ENCODE measurements around the gene TSC1. TPM values are rescaled to one million over a fixed set of nuclear protein-coding genes. Genes with fewer than 3 reads are reported as not detected.

Gene TSC1
- total and polyA plus RNA-seq, 7 experiments from 2014 or later, result 9.9 to 98.3 (median 52.0) TPM

- no peak overlapping the region for H3K4me3 Mint-ChIP-seq
- ChIA-PET POLR2A (no interaction called here), CTCF (no interaction called here)
- no peaks in the 10 kb centered on the region for H3K9me3 Mint-ChIP-seq
- Histone ChIP-seq H3K27me3 (ENCODE audit: control insufficient read depth in 2 of 2, insufficient read depth in 2 of 2, low read length in 2 of 2) (no peaks in the 10 kb centered on the region), H3K27ac (ENCODE audit: low read depth, low read length) (no peak overlapping the region), H3K4me3 (ENCODE audit: low read length) (no peak overlapping the region), H3K9me3 (ENCODE audit: control insufficient read depth in 2 of 3, low read length in 3 of 3) (no peaks in the 10 kb centered on the region), H3K4me1 (ENCODE audit: control insufficient read depth in 2 of 2, insufficient read depth in 2 of 2, low read length in 2 of 2) (no peaks in the 10 kb centered on the region), H3K36me3 (ENCODE audit: control insufficient read depth in 2 of 3, insufficient read depth in 3 of 3, low read length in 3 of 3) (no peaks in the 10 kb centered on the region)
- intact Hi-C loops (cut with micrococcal nuclease), result no loop called here
- no peaks in the 10 kb centered on the region for H3K36me3 Mint-ChIP-seq
- DNase-seq (no peak), ATAC-seq (no peak)
- peaks cover 0 to 11% (median 0%) of the 10 kb centered on the region in 5 donors for H3K27me3 Mint-ChIP-seq
- peaks cover 0 to 2% (median 0%) of the 10 kb centered on the region in 7 donors for H3K4me1 Mint-ChIP-seq
- H3K27ac Mint-ChIP-seq, result no peak overlapping the region
These were observed 77.5 kb downstream of the TSC1 start for GRCh38 chr9:132866898-132867297.

DNA sequence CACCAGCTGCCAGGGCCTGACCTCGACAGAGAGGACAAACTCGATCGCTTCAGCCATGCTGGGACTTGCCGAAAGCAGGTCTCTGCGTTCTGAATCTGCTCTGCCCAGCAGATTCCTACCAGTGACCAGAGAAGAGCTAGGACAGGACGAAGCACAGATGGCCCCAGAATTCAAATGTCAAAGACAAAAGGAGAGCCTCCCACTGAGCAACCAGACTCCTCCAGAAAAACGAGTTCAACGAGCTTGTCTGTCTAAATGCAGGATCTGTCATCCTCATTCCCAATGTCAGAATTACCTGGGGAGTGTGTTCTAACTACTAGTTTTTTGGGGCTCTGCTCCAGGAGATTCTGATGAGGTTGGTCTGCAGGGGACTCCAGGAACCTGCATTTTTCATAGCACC is 79.7 kb downstream of the TSC1 start:
- Mint-ChIP-seq H3K36me3 (no peaks in the 10 kb centered on the region), H3K4me1 (peaks cover 0 to 2% (median 0%) of the 10 kb centered on the region in 7 donors), H3K27me3 (peaks cover 0 to 7% (median 0%) of the 10 kb centered on the region in 5 donors), H3K4me3 (no peak overlapping the region), H3K9me3 (no peaks in the 10 kb centered on the region), H3K27ac (no peak overlapping the region)
- intact Hi-C loops (cut with micrococcal nuclease), result no loop called here
- DNase-seq, result no peak
- Histone ChIP-seq H3K36me3 (ENCODE audit: control insufficient read depth in 2 of 3, insufficient read depth in 3 of 3, low read length in 3 of 3) (no peaks in the 10 kb centered on the region), H3K4me1 (ENCODE audit: control insufficient read depth in 2 of 2, insufficient read depth in 2 of 2, low read length in 2 of 2) (no peaks in the 10 kb centered on the region), H3K9me3 (ENCODE audit: control insufficient read depth in 2 of 3, low read length in 3 of 3) (no peaks in the 10 kb centered on the region), H3K27me3 (ENCODE audit: control insufficient read depth in 2 of 2, insufficient read depth in 2 of 2, low read length in 2 of 2) (no peaks in the 10 kb centered on the region), H3K4me3 (ENCODE audit: low read length) (no peak overlapping the region), H3K27ac (ENCODE audit: low read depth, low read length) (no peak overlapping the region)
- CTCF ChIA-PET, result no interaction called here
- POLR2A ChIA-PET, result no interaction called here
- no peak for ATAC-seq

DNA sequence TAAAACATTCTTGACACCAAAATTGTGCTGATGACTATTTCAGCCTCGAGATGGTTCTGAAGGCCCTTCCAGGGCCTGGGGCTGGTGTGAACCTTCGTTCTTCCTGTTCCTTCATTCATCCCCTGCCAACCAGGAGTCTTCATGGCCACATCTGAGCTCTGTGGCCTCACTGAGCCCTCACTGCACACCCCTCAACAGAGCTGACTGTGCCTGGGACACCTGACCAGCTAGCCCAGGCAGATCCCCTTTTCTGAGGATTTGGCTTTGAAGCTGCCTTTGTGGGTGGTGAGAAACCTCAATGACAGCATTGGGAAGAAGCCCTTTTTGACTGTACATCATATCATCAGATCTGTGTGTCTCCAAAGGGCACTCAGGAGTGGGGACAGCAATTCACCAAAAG is 80.1 kb downstream of the TSC1 start:
- Mint-ChIP-seq H3K4me3 (no peak overlapping the region), H3K27ac (no peak overlapping the region), H3K27me3 (peaks cover 0 to 11% (median 2%) of the 10 kb centered on the region in 5 donors), H3K9me3 (no peaks in the 10 kb centered on the region), H3K36me3 (no peaks in the 10 kb centered on the region), H3K4me1 (peaks cover 0 to 2% (median 0%) of the 10 kb centered on the region in 7 donors)
- ATAC-seq (no peak), DNase-seq (no peak)
- intact Hi-C loops (cut with micrococcal nuclease), result no loop called here
- Histone ChIP-seq H3K4me1 (ENCODE audit: control insufficient read depth in 2 of 2, insufficient read depth in 2 of 2, low read length in 2 of 2) (no peaks in the 10 kb centered on the region), H3K4me3 (ENCODE audit: low read length) (no peak overlapping the region), H3K27me3 (ENCODE audit: control insufficient read depth in 2 of 2, insufficient read depth in 2 of 2, low read length in 2 of 2) (no peaks in the 10 kb centered on the region), H3K36me3 (ENCODE audit: control insufficient read depth in 2 of 3, insufficient read depth in 3 of 3, low read length in 3 of 3) (no peaks in the 10 kb centered on the region), H3K9me3 (ENCODE audit: control insufficient read depth in 2 of 3, low read length in 3 of 3) (no peaks in the 10 kb centered on the region), H3K27ac (ENCODE audit: low read depth, low read length) (no peak overlapping the region)
- ChIA-PET POLR2A (no interaction called here), CTCF (interaction anchor here (0.6 kb wide), 1 partner anchor 211 kb away, joined by 3 read pairs; no protein-coding TSS in a partner anchor)

DNA sequence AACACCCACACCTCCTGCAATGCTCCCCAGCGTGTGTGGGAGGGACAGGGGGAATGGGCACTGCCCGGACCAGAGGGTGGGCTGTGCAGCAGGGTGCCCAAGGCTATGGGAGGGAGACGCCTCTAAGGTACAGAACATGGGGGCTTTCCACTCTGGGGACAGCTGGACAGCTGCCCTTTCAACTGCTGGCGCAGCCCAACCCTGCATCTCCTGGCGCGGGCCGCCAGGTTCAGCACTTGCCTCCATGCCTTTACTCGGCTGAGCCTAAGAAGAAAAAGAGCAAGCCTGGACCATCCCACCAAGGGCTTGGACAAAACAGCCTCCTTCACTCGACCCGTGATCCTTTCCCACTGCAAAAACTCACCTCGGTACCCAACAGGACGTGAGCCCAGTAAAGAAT is 81.3 kb downstream of the TSC1 start:
- no peaks in the 10 kb centered on the region for H3K36me3 ChIP-seq (ENCODE audit: control insufficient read depth in 2 of 3, insufficient read depth in 3 of 3, low read length in 3 of 3)
- CTCF ChIA-PET, result no interaction called here
- no peak overlapping the region for H3K27ac ChIP-seq (ENCODE audit: low read depth, low read length)
- no peaks in the 10 kb centered on the region for H3K9me3 ChIP-seq (ENCODE audit: control insufficient read depth in 2 of 3, low read length in 3 of 3)
- H3K27me3 Mint-ChIP-seq, result peaks cover 0 to 14% (median 2%) of the 10 kb centered on the region in 5 donors
- intact Hi-C loops (cut with micrococcal nuclease), result no loop called here
- no peaks in the 10 kb centered on the region for H3K36me3 Mint-ChIP-seq
- no peak overlapping the region for H3K4me3 Mint-ChIP-seq
- ATAC-seq, result no peak
- no peaks in the 10 kb centered on the region for H3K9me3 Mint-ChIP-seq
- no peaks in the 10 kb centered on the region for H3K4me1 ChIP-seq (ENCODE audit: control insufficient read depth in 2 of 2, insufficient read depth in 2 of 2, low read length in 2 of 2)
- POLR2A ChIA-PET, result no interaction called here
- no peak overlapping the region for H3K27ac Mint-ChIP-seq
- H3K4me1 Mint-ChIP-seq, result peaks cover 0 to 2% (median 0%) of the 10 kb centered on the region in 7 donors
- no peak overlapping the region for H3K4me3 ChIP-seq (ENCODE audit: low read length)
- DNase-seq, result no peak
- no peaks in the 10 kb centered on the region for H3K27me3 ChIP-seq (ENCODE audit: control insufficient read depth in 2 of 2, insufficient read depth in 2 of 2, low read length in 2 of 2)

DNA sequence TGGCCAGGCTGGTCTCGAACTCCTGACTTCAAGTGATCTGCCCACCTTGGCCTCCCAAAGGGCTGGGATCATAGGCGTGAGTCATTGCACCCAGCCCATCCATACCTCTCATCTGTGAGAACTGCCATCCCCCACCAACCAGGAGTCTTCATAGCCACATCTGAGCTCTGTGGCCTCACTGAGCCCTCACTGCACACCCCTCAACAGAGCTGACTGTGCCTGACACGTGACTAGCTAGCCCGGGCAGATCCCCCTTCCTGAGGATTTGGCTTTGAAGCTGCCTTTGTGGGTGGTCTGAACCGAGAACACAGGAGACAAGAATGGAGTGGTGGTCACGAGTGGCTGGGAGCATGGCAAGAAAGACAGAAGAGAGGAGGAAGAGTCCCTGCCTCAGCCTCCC is 81.9 kb downstream of the TSC1 start:
- no peaks in the 10 kb centered on the region for H3K9me3 Mint-ChIP-seq

GRCh38 chr9:132861666-132862065 is 82.8 kb downstream of the TSC1 start:
- H3K4me1 ChIP-seq (ENCODE audit: control insufficient read depth in 2 of 2, insufficient read depth in 2 of 2, low read length in 2 of 2), result no peaks in the 10 kb centered on the region
- DNase-seq (no peak), ATAC-seq (no peak)
- H3K36me3 ChIP-seq (ENCODE audit: control insufficient read depth in 2 of 3, insufficient read depth in 3 of 3, low read length in 3 of 3), result no peaks in the 10 kb centered on the region
- ChIA-PET POLR2A (no interaction called here), CTCF (no interaction called here)
- H3K27me3 Mint-ChIP-seq, result peaks cover 0 to 14% (median 2%) of the 10 kb centered on the region in 5 donors
- H3K4me3 Mint-ChIP-seq, result no peak overlapping the region
- intact Hi-C loops (cut with micrococcal nuclease), result no loop called here
- no peaks in the 10 kb centered on the region for H3K36me3 Mint-ChIP-seq
- H3K4me3 ChIP-seq (ENCODE audit: low read length), result no peak overlapping the region
- peaks cover 0 to 2% (median 0%) of the 10 kb centered on the region in 7 donors for H3K4me1 Mint-ChIP-seq
- no peak overlapping the region for H3K27ac Mint-ChIP-seq
- no peaks in the 10 kb centered on the region for H3K9me3 ChIP-seq (ENCODE audit: control insufficient read depth in 2 of 3, low read length in 3 of 3)
- H3K9me3 Mint-ChIP-seq, result no peaks in the 10 kb centered on the region
- no peaks in the 10 kb centered on the region for H3K27me3 ChIP-seq (ENCODE audit: control insufficient read depth in 2 of 2, insufficient read depth in 2 of 2, low read length in 2 of 2)
- no peak overlapping the region for H3K27ac ChIP-seq (ENCODE audit: low read depth, low read length)

More for the DNA sequence above, 81.9 kb downstream of the TSC1 start:
- CTCF ChIA-PET, result no interaction called here
- no peak overlapping the region for H3K27ac ChIP-seq (ENCODE audit: low read depth, low read length)
- no peak for ATAC-seq
- POLR2A ChIA-PET, result no interaction called here
- H3K4me1 Mint-ChIP-seq, result peaks cover 0 to 2% (median 0%) of the 10 kb centered on the region in 7 donors
- H3K4me1 ChIP-seq (ENCODE audit: control insufficient read depth in 2 of 2, insufficient read depth in 2 of 2, low read length in 2 of 2), result no peaks in the 10 kb centered on the region
- peaks cover 0 to 14% (median 2%) of the 10 kb centered on the region in 5 donors for H3K27me3 Mint-ChIP-seq
- no peaks in the 10 kb centered on the region for H3K36me3 Mint-ChIP-seq
- intact Hi-C loops (cut with micrococcal nuclease), result no loop called here
- no peaks in the 10 kb centered on the region for H3K36me3 ChIP-seq (ENCODE audit: control insufficient read depth in 2 of 3, insufficient read depth in 3 of 3, low read length in 3 of 3)
- H3K9me3 ChIP-seq (ENCODE audit: control insufficient read depth in 2 of 3, low read length in 3 of 3), result no peaks in the 10 kb centered on the region
- H3K27ac Mint-ChIP-seq, result no peak overlapping the region
- H3K27me3 ChIP-seq (ENCODE audit: control insufficient read depth in 2 of 2, insufficient read depth in 2 of 2, low read length in 2 of 2), result no peaks in the 10 kb centered on the region
- DNase-seq, result no peak
- no peak overlapping the region for H3K4me3 Mint-ChIP-seq
- H3K4me3 ChIP-seq (ENCODE audit: low read length), result no peak overlapping the region

DNA sequence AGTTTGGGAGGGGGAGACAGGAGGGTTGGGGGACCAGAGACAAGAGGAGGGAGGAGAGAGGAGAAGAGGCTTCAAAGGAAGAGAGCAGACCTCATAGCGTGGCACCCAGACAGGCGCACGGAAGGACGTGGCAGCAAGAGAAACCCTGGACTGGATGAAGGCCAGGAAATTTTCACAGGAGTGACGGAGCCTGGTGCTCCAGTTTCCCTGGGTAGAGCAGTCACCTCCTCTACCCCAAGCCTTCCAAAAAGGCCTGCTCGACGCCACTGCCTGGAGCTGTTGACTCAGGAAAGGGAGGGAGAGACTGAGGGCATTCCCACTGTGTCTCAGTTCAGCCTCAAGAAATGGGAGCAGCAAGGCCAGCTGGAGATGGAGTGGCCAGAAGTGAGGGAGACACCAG is 85.7 kb downstream of the TSC1 start:
- H3K27me3 Mint-ChIP-seq, result peaks cover 0 to 17% (median 6%) of the 10 kb centered on the region in 5 donors
- no peaks in the 10 kb centered on the region for H3K36me3 ChIP-seq (ENCODE audit: control insufficient read depth in 2 of 3, insufficient read depth in 3 of 3, low read length in 3 of 3)
- ChIA-PET POLR2A (no interaction called here), CTCF (no interaction called here)
- no peak for DNase-seq
- no peak for ATAC-seq
- H3K36me3 Mint-ChIP-seq, result no peaks in the 10 kb centered on the region
- H3K4me3 Mint-ChIP-seq, result no peak overlapping the region
- H3K4me3 ChIP-seq (ENCODE audit: low read length), result no peak overlapping the region
- H3K9me3 ChIP-seq (ENCODE audit: control insufficient read depth in 2 of 3, low read length in 3 of 3), result no peaks in the 10 kb centered on the region
- no peaks in the 10 kb centered on the region for H3K4me1 ChIP-seq (ENCODE audit: control insufficient read depth in 2 of 2, insufficient read depth in 2 of 2, low read length in 2 of 2)
- no peak overlapping the region for H3K27ac Mint-ChIP-seq
- no peaks in the 10 kb centered on the region for H3K27me3 ChIP-seq (ENCODE audit: control insufficient read depth in 2 of 2, insufficient read depth in 2 of 2, low read length in 2 of 2)
- H3K27ac ChIP-seq (ENCODE audit: low read depth, low read length), result no peak overlapping the region
- intact Hi-C loops (cut with micrococcal nuclease), result no loop called here
- peaks cover 0 to 9% (median 0%) of the 10 kb centered on the region in 7 donors for H3K4me1 Mint-ChIP-seq
- H3K9me3 Mint-ChIP-seq, result no peaks in the 10 kb centered on the region

Data from naive thymus-derived CD4-positive, alpha-beta T cell (primary cell).